Neural progenitor cell (in vitro differentiated cells): ENCODE data around the gene SLC17A1. TPM values are rescaled to one million over a fixed set of nuclear protein-coding genes. Genes with fewer than 3 reads are reported as not detected.

ENCODE experiments used
- DNase-seq: peaks from one replicate; pipeline ENCODE4 v3.0.0-alpha.2; 2016; ENCODE audit warnings: low spot score
- H2AFZ ChIP-seq: fragments of 200-600 bp; sonication (generic); replicated peaks from 2 replicates; pipeline ENCODE4 v1.6.1; 2016; ENCODE audit warnings: antibody characterized with exemption
- H3F3A ChIP-seq: fragments of 200-600 bp; sonication (generic); 2 replicates; pipeline ENCODE4 v1.6.1; 2016; ENCODE audit warnings: antibody characterized with exemption, low read depth
- H3K27ac ChIP-seq: fragments of 200-600 bp; sonication (generic); 2 replicates; pipeline ENCODE4 v1.5.1; 2016; ENCODE audit warnings: mild to moderate bottlenecking
- H3K27me3 ChIP-seq: fragments of 200-600 bp; sonication (generic); 2 replicates; pipeline ENCODE4 v1.6.1; 2016; ENCODE audit warnings: mild to moderate bottlenecking, moderate library complexity
- H3K36me3 ChIP-seq: fragments of 200-600 bp; sonication (generic); 2 replicates; pipeline ENCODE4 v1.5.1; 2016
- H3K4me1 ChIP-seq: fragments of 200-600 bp; sonication (generic); 2 replicates; pipeline ENCODE4 v1.6.1; 2016; ENCODE audit warnings: mixed run types
- H3K4me2 ChIP-seq: fragments of 200-600 bp; sonication (generic); 2 replicates; pipeline ENCODE4 v1.6.1; 2016
- H3K4me3 ChIP-seq: fragments of 200-600 bp; sonication (generic); 2 replicates; pipeline ENCODE4 v1.5.1; 2016
- H3K79me2 ChIP-seq: fragments of 200-600 bp; sonication (generic); 2 replicates; pipeline ENCODE4 v1.6.1; 2016; ENCODE audit warnings: low read depth
- H3K9ac ChIP-seq: fragments of 200-600 bp; sonication (generic); 2 replicates; pipeline ENCODE4 v1.6.1; 2016
- H3K9me3 ChIP-seq: fragments of 200-600 bp; sonication (generic); 2 replicates; pipeline ENCODE4 v1.5.1; 2016; ENCODE audit warnings: low read depth
- H4K20me1 ChIP-seq: fragments of 200-600 bp; sonication (generic); 2 replicates; pipeline ENCODE4 v1.6.1; 2016; ENCODE audit warnings: low read depth
- H3K27ac Mint-ChIP-seq: 3 replicates; pipeline ENCODE4 v1.8.0; 2021; ENCODE audit warnings: mixed read lengths
- H3K27me3 Mint-ChIP-seq: 2 replicates; pipeline ENCODE4 v1.8.0; 2022; ENCODE audit warnings: low read depth, mild to moderate bottlenecking, inconsistent platforms, moderate library complexity, mixed read lengths; ENCODE audit not compliant: insufficient read depth
- H3K36me3 Mint-ChIP-seq: 3 replicates; pipeline ENCODE4 v1.8.0; 2021; ENCODE audit warnings: mixed read lengths
- H3K4me1 Mint-ChIP-seq: 3 replicates; pipeline ENCODE4 v1.8.0; 2021; ENCODE audit warnings: mixed read lengths
- H3K4me3 Mint-ChIP-seq: 3 replicates; pipeline ENCODE4 v1.8.0; 2021; ENCODE audit warnings: mild to moderate bottlenecking, moderate library complexity, mixed read lengths
- H3K9me3 Mint-ChIP-seq: 3 replicates; pipeline ENCODE4 v1.8.0; 2020; ENCODE audit warnings: mixed read lengths
- CTCF ChIP-seq: fragments of 200-600 bp; sonication (generic); IDR thresholded peaks from 2 replicates; pipeline ENCODE4 v1.5.1; 2017; ENCODE audit warnings: antibody characterized with exemption, mild to moderate bottlenecking
- EZH2 ChIP-seq: fragments of 200-600 bp; sonication (generic); IDR thresholded peaks from 2 replicates; pipeline ENCODE4 v1.6.1; 2017; ENCODE audit warnings: antibody characterized with exemption, mild to moderate bottlenecking, moderate library complexity
- EZH2phosphoT487 ChIP-seq: fragments of 200-600 bp; sonication (generic); IDR thresholded peaks from 2 replicates; pipeline ENCODE4 v1.6.1; 2017; ENCODE audit warnings: antibody characterized with exemption
- total RNA-seq: library from RNA; depleted of rRNA; stranded (reverse); fragments of >200 nt; gene quantifications from 2 replicates; pipeline ENCODE4 v1.2.3, GENCODE V29; 2015; ENCODE audit warnings: low replicate concordance

The SLC17A1 gene
- total RNA-seq, 1 donor from 2014 or later, result not detected

GRCh38 chr6:25764611-25765010 lies 67.2 kb downstream of the SLC17A1 start:
- H3K27me3 ChIP-seq, result no peaks in the 10 kb centered on the region
- no peak for DNase-seq
- H3K9me3 ChIP-seq, result no peaks in the 10 kb centered on the region
- no peaks in the 10 kb centered on the region for H3F3A ChIP-seq
- H3K4me1 ChIP-seq, result no peaks in the 10 kb centered on the region
- H4K20me1 ChIP-seq, result no peaks in the 10 kb centered on the region
- no peak overlapping the region for H3K9ac ChIP-seq
- peak overlapping the region; percentile 7 for H2AFZ ChIP-seq
- Mint-ChIP-seq H3K36me3 (no peaks in the 10 kb centered on the region), H3K27me3 (peaks cover 8% of the 10 kb centered on the region), H3K9me3 (no peaks in the 10 kb centered on the region), H3K4me3 (no peak overlapping the region), H3K27ac (no peak overlapping the region), H3K4me1 (peaks cover 11% of the 10 kb centered on the region)
- no peak overlapping the region for H3K4me2 ChIP-seq
- H3K36me3 ChIP-seq, result no peaks in the 10 kb centered on the region
- no peak overlapping the region for H3K27ac ChIP-seq
- no peak for TF ChIP-seq CTCF
- TF ChIP-seq EZH2, result no peak
- no peak for TF ChIP-seq EZH2phosphoT487
- H3K79me2 ChIP-seq, result no peaks in the 10 kb centered on the region
- H3K4me3 ChIP-seq, result no peak overlapping the region

- no peaks in the 10 kb centered on the region for H3K4me1 Mint-ChIP-seq
- TF ChIP-seq CTCF, result no peak
- no peak for TF ChIP-seq EZH2phosphoT487
- TF ChIP-seq EZH2, result no peak
Observed at GRCh38 chr6:25757936-25758642, 73.8 kb downstream of the SLC17A1 start.

GRCh38 chr6:25756382-25757363 lies 75.2 kb downstream of the SLC17A1 start:
- Histone ChIP-seq H3K4me2 (no peak overlapping the region), H2AFZ (no peak overlapping the region), H3K4me3 (no peak overlapping the region), H3K9me3 (no peaks in the 10 kb centered on the region), H3F3A (no peaks in the 10 kb centered on the region), H3K4me1 (no peaks in the 10 kb centered on the region), H3K9ac (no peak overlapping the region), H4K20me1 (no peaks in the 10 kb centered on the region), H3K27me3 (no peaks in the 10 kb centered on the region), H3K27ac (no peak overlapping the region), H3K79me2 (no peaks in the 10 kb centered on the region), H3K36me3 (no peaks in the 10 kb centered on the region)
- Mint-ChIP-seq H3K27ac (no peak overlapping the region), H3K9me3 (no peaks in the 10 kb centered on the region), H3K36me3 (no peaks in the 10 kb centered on the region), H3K27me3 (peaks cover 4% of the 10 kb centered on the region), H3K4me1 (no peaks in the 10 kb centered on the region), H3K4me3 (no peak overlapping the region)
- DNase-seq, result no peak
- TF ChIP-seq CTCF (no peak), EZH2 (no peak), EZH2phosphoT487 (no peak)

More at GRCh38 chr6:25757936-25758642, 73.8 kb downstream of the SLC17A1 start:
- H3K9me3 ChIP-seq, result no peaks in the 10 kb centered on the region
- no peaks in the 10 kb centered on the region for H3F3A ChIP-seq
- Mint-ChIP-seq H3K4me3 (no peak overlapping the region), H3K9me3 (no peaks in the 10 kb centered on the region), H3K36me3 (no peaks in the 10 kb centered on the region), H3K27me3 (peaks cover 4% of the 10 kb centered on the region), H3K27ac (no peak overlapping the region)
- H2AFZ ChIP-seq, result no peak overlapping the region
- H3K9ac ChIP-seq, result no peak overlapping the region
- H3K4me2 ChIP-seq, result no peak overlapping the region
- no peak overlapping the region for H3K27ac ChIP-seq
- no peaks in the 10 kb centered on the region for H3K79me2 ChIP-seq
- no peaks in the 10 kb centered on the region for H4K20me1 ChIP-seq
- H3K36me3 ChIP-seq, result no peaks in the 10 kb centered on the region
- no peak overlapping the region for H3K4me3 ChIP-seq
- no peaks in the 10 kb centered on the region for H3K27me3 ChIP-seq
- no peaks in the 10 kb centered on the region for H3K4me1 ChIP-seq
- DNase-seq, result no peak
